GM19099 (cell line): ENCODE data around the gene WNT6.

Source experiments
- POLR2A ChIP-seq: IDR thresholded peaks from 3 replicates; pipeline ENCODE4 v1.6.1; 2011; ENCODE audit warnings: low read depth; ENCODE audit not compliant: insufficient read length; ENCODE audit errors: extremely low read depth

The WNT6 gene

DNA sequence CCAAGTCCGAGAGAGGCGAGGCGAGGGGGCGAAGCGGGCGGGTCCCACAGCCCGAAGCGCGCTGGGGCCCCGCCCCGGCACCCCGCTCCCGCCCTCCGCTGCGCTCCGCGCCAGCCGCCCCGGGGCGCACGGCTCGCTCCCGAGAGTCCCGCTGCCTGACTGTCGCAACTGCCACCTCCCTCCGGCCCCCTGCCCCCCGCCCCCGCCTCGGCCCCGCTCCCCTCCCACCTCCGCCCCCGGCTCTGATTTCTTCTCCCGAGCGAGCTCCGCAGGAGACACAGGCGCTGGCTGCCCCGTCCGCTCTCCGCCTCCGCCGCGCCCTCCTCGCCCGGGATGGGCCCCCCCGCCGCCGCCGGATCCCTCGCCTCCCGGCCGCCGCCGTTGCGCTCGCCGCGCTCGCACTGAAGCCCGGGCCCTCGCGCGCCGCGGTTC, at the start of gene WNT6:
Gene WNT6 (plus strand): TSS at position 250 of the 432 bp plus-strand sequence. CDS start 233 bp downstream, outside the sequence.
- no peak for TF ChIP-seq POLR2A

DNA sequence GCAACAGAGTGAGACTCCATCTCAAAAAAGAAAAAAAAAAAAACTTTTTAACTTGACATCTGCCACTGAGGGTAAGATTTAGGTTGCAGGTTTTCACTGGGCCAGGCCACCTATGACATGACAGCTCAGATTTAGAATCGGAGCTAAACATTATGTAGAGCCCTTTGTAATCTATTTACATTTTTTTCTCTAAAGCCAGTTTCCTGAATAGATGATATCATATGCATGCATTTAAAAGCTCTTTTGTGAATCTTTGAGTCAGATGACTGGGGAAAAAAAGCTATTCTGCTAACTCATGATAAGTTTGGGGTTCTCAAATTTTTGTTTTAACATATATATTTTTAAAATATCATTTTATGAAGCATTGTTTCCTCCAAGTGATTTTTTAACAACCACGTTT, 49.3 kb upstream of the WNT6 start:
- TF ChIP-seq POLR2A = no peak

DNA sequence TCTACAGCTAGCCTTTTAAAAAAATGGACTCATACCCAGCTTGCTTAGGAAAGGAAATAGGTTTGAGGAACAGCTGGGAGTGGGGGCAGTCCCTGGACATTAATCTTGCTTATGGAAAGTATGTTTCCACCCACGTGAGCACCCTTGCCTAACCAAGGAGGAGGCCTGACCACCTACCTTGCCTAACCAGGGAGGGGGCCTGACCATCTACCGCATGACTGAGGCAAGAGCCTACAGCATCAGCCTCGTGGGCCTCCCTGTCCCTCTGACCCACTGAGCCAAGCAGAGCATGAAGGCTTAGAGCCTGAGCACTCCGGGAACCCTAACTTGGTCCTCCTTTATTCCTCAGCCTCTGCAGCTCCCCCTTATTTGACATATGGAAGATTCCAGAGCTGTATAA, 48.2 kb upstream of the WNT6 start:
- no peak for TF ChIP-seq POLR2A

DNA sequence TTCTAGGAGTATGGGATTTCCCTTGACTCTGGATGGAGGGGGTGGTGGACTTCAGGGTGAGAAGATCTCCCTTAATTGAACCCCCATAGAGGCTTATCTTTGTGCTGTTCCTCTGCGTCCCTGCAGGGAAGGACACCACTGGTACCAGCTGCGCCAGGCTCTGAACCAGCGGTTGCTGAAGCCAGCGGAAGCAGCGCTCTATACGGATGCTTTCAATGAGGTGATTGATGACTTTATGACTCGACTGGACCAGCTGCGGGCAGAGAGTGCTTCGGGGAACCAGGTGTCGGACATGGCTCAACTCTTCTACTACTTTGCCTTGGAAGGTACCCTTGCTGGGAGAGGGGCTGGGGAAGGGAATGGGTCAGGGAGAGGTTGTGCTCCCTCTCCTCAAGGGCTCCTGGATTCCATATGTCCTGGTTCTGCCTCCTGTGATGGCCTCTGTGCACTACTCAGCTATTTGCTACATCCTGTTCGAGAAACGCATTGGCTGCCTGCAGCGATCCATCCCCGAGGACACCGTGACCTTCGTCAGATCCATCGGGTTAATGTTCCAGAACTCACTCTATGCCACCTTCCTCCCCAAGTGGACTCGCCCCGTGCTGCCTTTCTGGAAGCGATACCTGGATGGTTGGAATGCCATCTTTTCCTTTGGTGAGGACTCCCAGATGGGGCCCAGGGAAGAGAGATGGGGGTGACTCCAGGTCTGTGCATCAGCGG, 47.3 kb upstream of the WNT6 start:
- no peak for TF ChIP-seq POLR2A

DNA sequence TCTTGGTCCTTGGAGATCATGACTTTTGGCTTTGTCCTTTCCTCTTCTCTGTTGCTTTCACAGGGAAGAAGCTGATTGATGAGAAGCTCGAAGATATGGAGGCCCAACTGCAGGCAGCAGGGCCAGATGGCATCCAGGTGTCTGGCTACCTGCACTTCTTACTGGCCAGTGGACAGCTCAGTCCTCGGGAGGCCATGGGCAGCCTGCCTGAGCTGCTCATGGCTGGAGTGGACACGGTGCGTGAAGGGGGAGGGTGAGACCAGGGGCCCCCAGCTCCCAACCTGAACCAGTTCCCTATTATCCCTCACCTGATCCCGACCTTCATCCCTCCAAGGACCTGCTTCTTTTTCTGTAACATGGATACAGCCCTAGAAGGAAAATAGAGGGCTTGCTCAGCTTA, 46.7 kb upstream of the WNT6 start:
- no peak for TF ChIP-seq POLR2A

DNA sequence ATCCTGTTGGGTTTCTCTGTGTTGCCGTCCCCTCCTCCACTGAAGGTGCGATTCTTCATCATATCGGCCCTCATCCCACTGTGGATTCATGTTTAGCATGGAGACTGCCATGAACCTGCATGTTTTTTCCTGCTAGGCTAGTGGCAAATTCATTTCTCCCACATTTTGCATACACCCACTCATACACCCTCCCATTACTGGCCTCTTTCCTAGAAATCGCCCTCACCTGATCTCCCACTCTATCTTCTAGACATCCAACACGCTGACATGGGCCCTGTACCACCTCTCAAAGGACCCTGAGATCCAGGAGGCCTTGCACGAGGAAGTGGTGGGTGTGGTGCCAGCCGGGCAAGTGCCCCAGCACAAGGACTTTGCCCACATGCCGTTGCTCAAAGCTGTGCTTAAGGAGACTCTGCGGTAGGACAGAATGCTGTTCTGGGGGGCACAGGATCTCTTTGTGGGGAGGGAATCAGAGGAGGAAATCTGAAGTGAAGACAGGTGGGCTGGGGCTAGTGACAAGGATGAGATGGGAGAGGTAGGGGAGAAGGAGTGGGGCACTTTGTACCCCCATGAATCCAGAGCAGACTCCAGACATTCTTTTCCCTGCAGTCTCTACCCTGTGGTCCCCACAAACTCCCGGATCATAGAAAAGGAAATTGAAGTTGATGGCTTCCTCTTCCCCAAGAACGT, 45.7 kb upstream of the WNT6 start:
- no peak for TF ChIP-seq POLR2A

DNA sequence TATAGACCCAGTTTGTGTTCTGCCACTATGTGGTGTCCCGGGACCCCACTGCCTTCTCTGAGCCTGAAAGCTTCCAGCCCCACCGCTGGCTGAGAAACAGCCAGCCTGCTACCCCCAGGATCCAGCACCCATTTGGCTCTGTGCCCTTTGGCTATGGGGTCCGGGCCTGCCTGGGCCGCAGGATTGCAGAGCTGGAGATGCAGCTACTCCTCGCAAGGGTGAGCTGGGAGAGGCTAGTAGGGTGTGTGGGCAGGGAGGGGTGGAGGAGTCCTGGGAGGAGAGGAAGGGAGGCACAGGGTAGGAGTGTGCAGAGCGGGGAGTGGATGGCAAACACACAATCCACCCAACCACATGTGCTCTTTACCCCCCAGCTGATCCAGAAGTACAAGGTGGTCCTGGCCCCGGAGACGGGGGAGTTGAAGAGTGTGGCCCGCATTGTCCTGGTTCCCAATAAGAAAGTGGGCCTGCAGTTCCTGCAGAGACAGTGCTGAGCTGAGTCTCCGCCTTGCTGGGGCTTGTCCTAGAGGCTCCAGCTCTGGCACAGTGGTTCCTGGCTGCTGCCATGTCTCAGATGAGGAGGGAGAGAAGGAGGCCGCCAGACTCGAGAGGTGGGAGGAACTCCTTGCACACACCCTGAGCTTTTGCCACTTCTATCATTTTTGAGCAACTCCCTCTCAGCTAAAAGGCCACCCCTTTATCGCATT, 44.9 kb upstream of the WNT6 start:
- TF ChIP-seq POLR2A = no peak

DNA sequence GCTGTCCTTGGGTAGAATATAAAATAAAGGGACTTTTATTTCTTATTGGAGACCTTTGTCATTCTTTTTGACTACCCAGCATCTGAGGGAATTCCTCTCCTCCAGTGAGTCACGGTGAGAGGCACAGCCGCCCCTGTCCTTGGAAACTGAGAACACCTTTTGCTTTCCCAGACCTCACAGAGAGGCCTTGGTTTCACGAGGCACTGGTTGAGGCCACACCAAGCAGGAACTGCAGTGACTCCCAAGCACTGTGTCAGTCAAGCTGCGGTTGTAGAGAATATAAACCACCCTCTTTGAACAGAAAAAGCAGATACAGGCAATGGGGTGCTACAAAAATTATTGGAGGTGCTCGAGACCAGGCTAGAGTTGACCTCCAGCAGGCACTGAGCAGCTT, 44.4 kb upstream of the WNT6 start:
- TF ChIP-seq POLR2A = no peak

DNA sequence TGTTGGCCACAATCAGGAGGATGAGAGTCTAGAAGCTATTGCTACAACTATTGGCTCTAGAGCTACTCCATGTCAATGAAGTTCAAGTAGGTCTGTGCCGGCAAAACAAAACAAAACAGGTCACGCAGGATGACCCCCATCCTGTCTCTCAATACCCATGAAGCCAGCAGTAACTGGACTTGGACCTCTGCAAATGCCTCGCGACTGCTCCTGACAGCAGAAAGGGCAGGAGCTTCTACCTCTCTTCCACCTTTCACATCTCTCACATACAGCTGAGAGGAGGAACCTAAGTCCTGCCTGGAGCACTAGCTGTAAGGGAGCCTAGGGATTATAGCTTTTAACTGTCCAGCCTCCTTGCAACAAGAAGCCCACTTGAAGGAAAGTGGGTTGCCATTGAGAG, 44.0 kb upstream of the WNT6 start:
- no peak for TF ChIP-seq POLR2A

DNA sequence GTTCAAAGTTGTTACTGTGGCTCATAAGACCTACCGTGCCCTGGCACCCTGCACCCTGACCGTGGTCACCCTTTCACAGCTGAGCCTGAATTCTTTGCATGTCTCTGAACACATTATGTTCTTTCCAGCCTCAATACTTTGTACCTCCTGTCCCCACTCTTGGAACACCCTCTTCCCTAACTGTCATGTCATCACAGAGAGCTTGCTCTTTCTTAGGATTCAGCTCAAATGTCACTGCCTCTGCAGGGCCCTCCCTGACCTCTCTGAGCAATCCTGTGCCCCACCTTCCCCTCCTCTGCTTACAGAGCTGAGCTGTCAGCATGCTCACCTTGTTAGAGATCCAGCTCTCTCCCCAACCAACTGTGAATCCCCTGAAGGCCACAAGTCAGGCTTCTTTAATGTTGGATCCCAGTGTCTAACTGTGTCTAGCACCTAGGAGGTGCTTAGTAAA, 43.0 kb upstream of the WNT6 start:
- TF ChIP-seq POLR2A = no peak

DNA sequence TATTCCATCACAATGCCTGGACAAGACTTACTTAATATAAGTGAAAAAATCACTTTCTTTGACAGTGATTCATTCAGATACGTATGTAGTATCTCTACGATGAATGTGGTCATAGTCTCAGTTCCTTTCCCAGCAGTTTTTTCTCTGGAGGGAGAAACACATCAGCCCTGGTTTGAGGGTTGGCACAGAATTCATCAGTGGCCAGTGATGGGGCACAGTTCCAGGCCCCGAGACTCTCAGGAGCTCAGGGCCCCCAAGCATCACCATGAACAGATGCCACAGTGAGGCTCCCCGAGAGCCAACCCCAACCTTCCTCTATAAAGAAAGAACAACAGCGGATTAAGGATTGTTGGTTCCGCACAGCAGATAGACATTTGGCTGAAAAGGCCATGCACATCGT, 40.5 kb upstream of the WNT6 start:
- TF ChIP-seq POLR2A = no peak

DNA sequence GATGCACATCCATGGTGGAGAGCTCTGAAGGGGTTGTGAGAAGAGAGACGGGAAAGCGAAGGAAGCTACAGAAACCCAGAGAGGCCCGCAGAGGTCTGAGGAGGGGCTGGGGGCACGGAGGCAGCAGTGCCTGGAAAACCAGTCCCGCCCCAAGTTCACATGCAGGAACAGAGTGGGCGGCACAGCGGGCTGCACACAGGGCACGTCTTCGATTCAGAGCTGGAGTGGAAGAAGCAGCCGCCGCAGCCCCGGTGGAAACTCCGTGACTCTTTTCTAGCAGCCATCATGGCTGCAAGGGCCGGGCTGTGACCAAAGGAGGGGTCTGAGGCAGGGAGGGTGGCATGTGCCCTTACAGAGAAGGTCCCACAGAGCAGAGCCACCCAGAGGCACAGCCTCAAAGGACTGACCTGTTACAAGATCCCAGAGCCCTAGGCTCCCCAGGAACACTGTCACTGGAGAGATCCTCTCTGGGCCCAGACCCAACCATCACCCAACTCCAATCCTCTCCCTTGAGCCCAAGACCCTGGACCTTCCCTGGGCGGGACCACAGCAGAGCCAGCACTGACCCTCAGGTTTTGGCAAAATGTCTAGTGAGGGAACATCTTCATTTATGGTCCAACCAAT, 38.7 kb upstream of the WNT6 start:
- TF ChIP-seq POLR2A = no peak

DNA sequence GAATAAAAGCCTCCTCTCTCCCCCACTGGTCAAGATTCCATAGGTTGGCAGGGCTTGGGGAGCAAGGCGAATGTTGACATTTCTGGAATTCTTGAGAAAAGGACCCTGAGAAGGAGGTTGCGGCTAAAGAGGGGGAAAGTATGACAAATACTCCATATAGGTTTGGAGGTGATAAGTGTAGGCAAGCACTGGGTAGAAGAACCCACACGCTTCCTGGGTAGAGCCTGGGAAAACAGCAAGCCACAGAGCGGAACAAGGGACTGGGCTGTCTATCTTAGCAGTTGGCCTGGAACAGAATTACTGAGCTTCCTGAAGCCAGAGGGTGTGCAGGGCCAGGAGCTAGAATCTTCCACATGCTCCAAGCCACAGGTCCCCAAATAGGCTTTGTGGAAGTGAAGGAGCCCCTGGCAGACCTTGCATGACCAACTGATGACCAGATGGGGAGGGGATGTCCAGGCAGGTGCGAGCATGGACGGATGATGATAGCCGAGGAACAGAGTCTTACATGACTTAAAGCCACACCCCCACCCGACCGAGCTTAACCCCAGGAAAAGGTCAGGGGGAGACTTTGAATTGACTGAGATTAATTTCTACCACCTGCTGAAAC, 37.9 kb upstream of the WNT6 start:
- no peak for TF ChIP-seq POLR2A

DNA sequence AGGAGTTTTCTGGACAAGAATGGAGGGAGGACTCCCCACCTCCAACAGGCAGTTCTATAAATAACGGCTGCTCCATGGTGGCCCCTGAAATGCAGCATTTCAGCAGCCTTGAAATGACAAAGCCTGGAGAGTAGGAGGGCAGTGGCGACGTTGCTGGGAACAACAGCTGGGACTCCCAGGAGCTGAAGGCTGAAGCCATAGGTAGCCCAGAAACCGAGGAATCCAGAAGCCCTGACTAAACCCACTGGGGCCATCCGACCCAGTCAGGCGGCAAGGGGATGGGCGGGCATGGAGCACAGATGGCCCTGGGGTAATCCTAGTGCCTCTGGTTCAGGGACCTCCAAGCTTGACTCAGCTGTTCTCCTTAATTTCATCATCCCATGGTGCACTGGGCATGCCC, 37.0 kb upstream of the WNT6 start:
- no peak for TF ChIP-seq POLR2A
